Colon (tissue), 2 donors: ENCODE results near the gene ZBTB7C.

Experiments used
- FAIRE-seq: peaks from 2 replicates; lab custom pipeline; 2012; peaks lifted over from hg19 to GRCh38; lab: Jason Lieb, UNC
- donor health status: control.
- donor health status: control.

Gene ZBTB7C

GRCh38 chr18:48252525-48252924 is 156.7 kb downstream of the ZBTB7C start:
- no peak for FAIRE-seq

- FAIRE-seq = no peak
Observed at GRCh38 chr18:48250918-48251317, 158.3 kb downstream of the ZBTB7C start.

GRCh38 chr18:48250362-48250907 is 158.7 kb downstream of the ZBTB7C start:
- no peak for FAIRE-seq

- no peak for FAIRE-seq
Observed at GRCh38 chr18:48249854-48250253, 159.3 kb downstream of the ZBTB7C start.

GRCh38 chr18:48244530-48244929 is 164.7 kb downstream of the ZBTB7C start:
- no peak for FAIRE-seq

- FAIRE-seq = no peak
Observed at GRCh38 chr18:48238636-48239035, 170.5 kb downstream of the ZBTB7C start.

GRCh38 chr18:48238206-48238605 is 171.0 kb downstream of the ZBTB7C start:
- FAIRE-seq = no peak

- FAIRE-seq = no peak
Observed at GRCh38 chr18:48236822-48237221, 172.4 kb downstream of the ZBTB7C start.

- FAIRE-seq = no peak
Observed at GRCh38 chr18:48230467-48231113, 178.6 kb downstream of the ZBTB7C start.

- FAIRE-seq = no peak
Observed at GRCh38 chr18:48229552-48229981, 179.6 kb downstream of the ZBTB7C start.

- FAIRE-seq = no peak
Observed at GRCh38 chr18:48228841-48229240, 180.3 kb downstream of the ZBTB7C start.

- FAIRE-seq = no peak
Observed at GRCh38 chr18:48228301-48228715, 180.9 kb downstream of the ZBTB7C start.

GRCh38 chr18:48227206-48227605 is 182.0 kb downstream of the ZBTB7C start:
- FAIRE-seq = no peak

- FAIRE-seq = no peak
Observed at GRCh38 chr18:48226401-48226800, 182.8 kb downstream of the ZBTB7C start.

- FAIRE-seq = no peak
Observed at GRCh38 chr18:48222118-48222517, 187.1 kb downstream of the ZBTB7C start.

- no peak for FAIRE-seq
Observed at GRCh38 chr18:48219810-48220499, 189.2 kb downstream of the ZBTB7C start.

GRCh38 chr18:48219037-48219809 is 190.0 kb downstream of the ZBTB7C start:
- no peak for FAIRE-seq

GRCh38 chr18:48218285-48219022 is 190.7 kb downstream of the ZBTB7C start:
- no peak for FAIRE-seq

- no peak for FAIRE-seq
Observed at GRCh38 chr18:48217258-48218250, 191.6 kb downstream of the ZBTB7C start.

- no peak for FAIRE-seq
Observed at GRCh38 chr18:48216639-48217257, 192.4 kb downstream of the ZBTB7C start.
